GM12864 (cell line): Measurements from ENCODE around the gene BCL2L15.

Experiments used
- DNase-seq: peaks from one replicate; pipeline ENCODE4 v3.0.0-alpha.2; 2011; ENCODE audit warnings: low read depth
- H3K4me3 ChIP-seq: 2 replicates; pipeline ENCODE4 v1.5.1; 2011; ENCODE audit warnings: mild to moderate bottlenecking, low read depth, low read length, control low read depth
- TF ChIP-seq, protein P1 (sequence below): IDR thresholded peaks from 2 replicates; pipeline ENCODE4 v1.5.1; 2011; ENCODE audit warnings: low read depth, mild to moderate bottlenecking, moderate library complexity, low read length, control low read depth, inconsistent platforms; ENCODE audit errors: missing control alignments

The BCL2L15 gene

GRCh38 chr1:113886417-113887401, 672 bp downstream of the BCL2L15 start:
- H3K4me3 ChIP-seq, result no peak overlapping the region
- DNase-seq, result no peak
- TF ChIP-seq, protein P1, sequence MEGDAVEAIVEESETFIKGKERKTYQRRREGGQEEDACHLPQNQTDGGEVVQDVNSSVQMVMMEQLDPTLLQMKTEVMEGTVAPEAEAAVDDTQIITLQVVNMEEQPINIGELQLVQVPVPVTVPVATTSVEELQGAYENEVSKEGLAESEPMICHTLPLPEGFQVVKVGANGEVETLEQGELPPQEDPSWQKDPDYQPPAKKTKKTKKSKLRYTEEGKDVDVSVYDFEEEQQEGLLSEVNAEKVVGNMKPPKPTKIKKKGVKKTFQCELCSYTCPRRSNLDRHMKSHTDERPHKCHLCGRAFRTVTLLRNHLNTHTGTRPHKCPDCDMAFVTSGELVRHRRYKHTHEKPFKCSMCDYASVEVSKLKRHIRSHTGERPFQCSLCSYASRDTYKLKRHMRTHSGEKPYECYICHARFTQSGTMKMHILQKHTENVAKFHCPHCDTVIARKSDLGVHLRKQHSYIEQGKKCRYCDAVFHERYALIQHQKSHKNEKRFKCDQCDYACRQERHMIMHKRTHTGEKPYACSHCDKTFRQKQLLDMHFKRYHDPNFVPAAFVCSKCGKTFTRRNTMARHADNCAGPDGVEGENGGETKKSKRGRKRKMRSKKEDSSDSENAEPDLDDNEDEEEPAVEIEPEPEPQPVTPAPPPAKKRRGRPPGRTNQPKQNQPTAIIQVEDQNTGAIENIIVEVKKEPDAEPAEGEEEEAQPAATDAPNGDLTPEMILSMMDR, result no peak

- no peak overlapping the region for H3K4me3 ChIP-seq
- no peak for DNase-seq
- TF ChIP-seq, protein P1, result no peak
Measured at GRCh38 chr1:113881661-113882060, 5.7 kb downstream of the BCL2L15 start.

- H3K4me3 ChIP-seq, result no peak overlapping the region
- DNase-seq, result no peak
- TF ChIP-seq, protein P1, result no peak
Measured at GRCh38 chr1:113879739-113880038, 7.7 kb downstream of the BCL2L15 start.

GRCh38 chr1:113876176-113876575, 11.2 kb downstream of the BCL2L15 start:
- TF ChIP-seq, protein P1, result no peak
- DNase-seq, result no peak
- H3K4me3 ChIP-seq, result no peak overlapping the region

DNA sequence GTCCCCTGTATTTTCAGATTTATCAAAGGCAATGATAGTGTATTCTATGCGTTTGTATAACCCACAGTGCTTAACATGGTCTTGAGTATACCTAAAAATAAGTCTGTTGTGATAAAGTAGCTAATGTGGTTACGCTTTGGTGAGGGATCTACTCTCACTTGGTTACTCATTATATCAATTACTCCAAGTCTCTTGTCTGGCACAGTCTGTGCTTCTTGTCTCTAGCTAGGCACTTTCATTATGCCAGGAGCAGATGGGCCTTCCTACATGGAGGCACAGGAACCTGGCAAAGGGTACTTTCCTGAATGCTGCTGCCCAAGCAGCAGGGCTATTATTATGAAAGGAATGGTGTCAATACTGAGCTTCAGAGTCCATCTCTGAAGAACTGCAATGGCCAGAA, 11.7 kb downstream of the BCL2L15 start:
- TF ChIP-seq, protein P1, result no peak

GRCh38 chr1:113874012-113874879, 13.1 kb downstream of the BCL2L15 start:
- DNase-seq, result no peak
- TF ChIP-seq, protein P1, result peak; percentile 71
- no peak overlapping the region for H3K4me3 ChIP-seq

More for the DNA sequence above, 11.7 kb downstream of the BCL2L15 start:
- DNase-seq, result no peak
- H3K4me3 ChIP-seq, result no peak overlapping the region
